ENCODE results near the gene BRI3BP.

GRCh38 chr12:125015680-125016310 is 22.4 kb downstream of the BRI3BP start:
- no peak for TF ChIP-seq CTCF (IDR thresholded peaks at IDR 0.05)
- no peak for TF ChIP-seq POLR2A (IDR thresholded peaks at IDR 0.05)

All from ovary (tissue), 3 donors.